K562 (cell line): ENCODE measurements around the gene MAST1. TPM values are rescaled to one million over a fixed set of nuclear protein-coding genes. Genes with fewer than 3 reads are reported as not detected.
A peak's percentile ranks its signal among the peaks of the same experiment; 100 is the strongest.

Experiments
- ARID1B ChIP-seq: fragments of 450-650 bp; IDR thresholded peaks from 2 replicates; pipeline ENCODE4 v1.6.1; 2016; ENCODE audit warnings: antibody characterized with exemption, mild to moderate bottlenecking, inconsistent platforms
- BCOR ChIP-seq: fragments of 450-650 bp; IDR thresholded peaks from 2 replicates; pipeline ENCODE4 v1.6.1; 2016
- CHCHD3 ChIP-seq: fragments of 250-450 bp; sonication (Bioruptor Pico); IDR thresholded peaks from 2 replicates; pipeline ENCODE4 v2.1.2; 2022; ENCODE audit warnings: mild to moderate bottlenecking
- ELF1 ChIP-seq: fragments of 200-800 bp; sonication (Bioruptor generic); IDR thresholded peaks from 2 replicates; pipeline ENCODE4 v1.6.1; 2016; ENCODE audit warnings: missing genetic modification characterization, missing compliant biosample characterization
- FOS ChIP-seq: IDR thresholded peaks from 3 replicates; pipeline ENCODE4 v1.6.1; 2011; ENCODE audit not compliant: insufficient read length; ENCODE audit errors: extremely low read depth
- FOXJ2 ChIP-seq: fragments of 200-800 bp; sonication (Bioruptor generic); IDR thresholded peaks from 2 replicates; pipeline ENCODE4 v1.6.1; 2016; ENCODE audit warnings: missing genetic modification characterization, missing compliant biosample characterization
- FUS ChIP-seq: fragments of 200-400 bp; formaldehyde crosslinking; optimal IDR thresholded peaks from 2 replicates; pipeline ENCODE3; 2017; ENCODE audit warnings: low read depth, low read length
- MIER1 ChIP-seq: fragments of 450-650 bp; IDR thresholded peaks from 2 replicates; pipeline ENCODE4 v1.6.1; 2016; ENCODE audit warnings: antibody characterized with exemption, mild to moderate bottlenecking, low read depth
- NFIC ChIP-seq: fragments of 450-650 bp; IDR thresholded peaks from 2 replicates; pipeline ENCODE4 v1.6.1; 2017; ENCODE audit warnings: mild to moderate bottlenecking, inconsistent platforms
- PCBP1 ChIP-seq: fragments of 200-400 bp; formaldehyde crosslinking; IDR thresholded peaks from 2 replicates; pipeline ENCODE4 v1.6.1; 2018; ENCODE audit warnings: mild to moderate bottlenecking, low read depth, low read length; ENCODE audit not compliant: poor library complexity, severe bottlenecking
- PHB ChIP-seq: fragments of 250-450 bp; sonication (Bioruptor Pico); IDR thresholded peaks from 2 replicates; pipeline ENCODE4 v1.5.0; 2021
- PTRF ChIP-seq: fragments of 450-650 bp; IDR thresholded peaks from 2 replicates; pipeline ENCODE4 v1.6.1; 2016; ENCODE audit warnings: mild to moderate bottlenecking, missing genetic modification characterization, missing compliant biosample characterization
- RUNX1 ChIP-seq: sonication (generic); IDR thresholded peaks from 2 replicates; pipeline ENCODE4 v1.6.1; 2016; ENCODE audit warnings: antibody characterized with exemption, low read depth
- SMC3 ChIP-seq: conservative IDR thresholded peaks from 2 replicates; pipeline ENCODE4 v1.6.1; 2011; ENCODE audit warnings: low read depth, low read length, improper control_type of control experiment; ENCODE audit not compliant: insufficient read depth
- ZNF174 ChIP-seq: fragments of 250-450 bp; sonication (Bioruptor Pico); IDR thresholded peaks from 2 replicates; pipeline ENCODE4 v1.4.0; 2020; ENCODE audit warnings: mild to moderate bottlenecking
- ZNF384 ChIP-seq: IDR thresholded peaks from 2 replicates; pipeline ENCODE4 v1.6.1; 2012; ENCODE audit warnings: low read depth, low read length, improper control_type of control experiment
- ZNF431 ChIP-seq: sonication (generic); formaldehyde crosslinking; IDR thresholded peaks from 2 replicates; pipeline ENCODE4 v1.8.0; 2022; ENCODE audit warnings: mild to moderate bottlenecking, missing genetic modification reagents
- ZNF436 ChIP-seq: fragments of 250-450, 450-650 bp; sonication (Bioruptor Pico); formaldehyde crosslinking; IDR thresholded peaks from 2 replicates; pipeline ENCODE4 v1.7.0; 2020; ENCODE audit warnings: mild to moderate bottlenecking
- ZNF76 ChIP-seq: fragments of 250-450 bp; sonication (Bioruptor Pico); IDR thresholded peaks from 2 replicates; pipeline ENCODE4 v1.4.0; 2020; ENCODE audit warnings: mild to moderate bottlenecking, moderate library complexity, borderline replicate concordance
- polyA plus RNA-seq, 8 experiments: library from polyadenylated mRNA; depleted of rRNA in 4 of 8; stranded (reverse) in 5 of 8; unstranded in 3 of 8; fragments of >200 nt; fragmentation: Nextera tagmentation in 2 of 8; fragmentation: Illumina TruSeq in 1 of 8; extraction: Ambion mirVana in 2 of 8; extraction: Trizol in 1 of 8; gene quantifications; 2 replicates each; pipeline versions ENCODE4 v1.2.1 to v1.2.3, GENCODE V29; 2011 to 2014; ENCODE audit warnings: inconsistent platforms in 1 of 8, missing spikeins in 1 of 8
- total RNA-seq, 7 experiments: library from RNA; depleted of rRNA in 6 of 7; stranded (reverse); fragments of >200 nt in 6 of 7; fragmentation: Illumina TruSeq in 2 of 7; extraction: Trizol in 2 of 7; gene quantifications; 2 replicates each; pipeline versions ENCODE4 v1.2.1 to v1.2.3, GENCODE V29; 2011 to 2021; ENCODE audit warnings: low replicate concordance in 1 of 7
- TF ChIP-seq, protein P1 (sequence below): fragments of 450-650 bp; formaldehyde crosslinking; IDR thresholded peaks from 2 replicates; pipeline ENCODE4 v1.4.0; 2022; ENCODE audit warnings: missing genetic modification characterization

The MAST1 gene
- total and polyA plus RNA-seq, 9 of the 15 experiments (the other 6 are each of a cell fraction or from before 2014, with no cell fraction given): 0.48 to 10.3 (median 3.9) TPM

DNA sequence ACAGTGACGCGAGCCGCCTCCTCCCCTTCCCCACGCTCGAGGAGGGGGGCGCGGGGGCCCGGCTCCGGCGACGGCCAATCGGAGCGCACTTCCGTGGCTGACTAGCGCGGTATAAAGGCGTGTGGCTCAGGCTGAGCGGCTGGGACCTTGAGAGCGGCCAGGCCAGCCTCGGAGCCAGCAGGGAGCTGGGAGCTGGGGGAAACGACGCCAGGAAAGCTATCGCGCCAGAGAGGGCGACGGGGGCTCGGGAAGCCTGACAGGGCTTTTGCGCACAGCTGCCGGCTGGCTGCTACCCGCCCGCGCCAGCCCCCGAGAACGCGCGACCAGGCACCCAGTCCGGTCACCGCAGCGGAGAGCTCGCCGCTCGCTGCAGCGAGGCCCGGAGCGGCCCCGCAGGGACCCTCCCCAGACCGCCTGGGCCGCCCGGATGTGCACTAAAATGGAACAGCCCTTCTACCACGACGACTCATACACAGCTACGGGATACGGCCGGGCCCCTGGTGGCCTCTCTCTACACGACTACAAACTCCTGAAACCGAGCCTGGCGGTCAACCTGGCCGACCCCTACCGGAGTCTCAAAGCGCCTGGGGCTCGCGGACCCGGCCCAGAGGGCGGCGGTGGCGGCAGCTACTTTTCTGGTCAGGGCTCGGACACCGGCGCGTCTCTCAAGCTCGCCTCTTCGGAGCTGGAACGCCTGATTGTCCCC is 46.8 kb upstream of the MAST1 start, which contains the start of gene JUNB (continued):
- no peak for TF ChIP-seq ZNF76
- TF ChIP-seq, protein P1, sequence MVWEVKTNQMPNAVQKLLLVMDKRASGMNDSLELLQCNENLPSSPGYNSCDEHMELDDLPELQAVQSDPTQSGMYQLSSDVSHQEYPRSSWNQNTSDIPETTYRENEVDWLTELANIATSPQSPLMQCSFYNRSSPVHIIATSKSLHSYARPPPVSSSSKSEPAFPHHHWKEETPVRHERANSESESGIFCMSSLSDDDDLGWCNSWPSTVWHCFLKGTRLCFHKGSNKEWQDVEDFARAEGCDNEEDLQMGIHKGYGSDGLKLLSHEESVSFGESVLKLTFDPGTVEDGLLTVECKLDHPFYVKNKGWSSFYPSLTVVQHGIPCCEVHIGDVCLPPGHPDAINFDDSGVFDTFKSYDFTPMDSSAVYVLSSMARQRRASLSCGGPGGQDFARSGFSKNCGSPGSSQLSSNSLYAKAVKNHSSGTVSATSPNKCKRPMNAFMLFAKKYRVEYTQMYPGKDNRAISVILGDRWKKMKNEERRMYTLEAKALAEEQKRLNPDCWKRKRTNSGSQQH (CRISPR knock-in tag): peak; percentile 94
- 0 out of 2 replicates have a peak, but pooled peaks have one; percentile 22 for TF ChIP-seq ZNF431
- TF ChIP-seq FOS: peak; percentile 9
- no peak for TF ChIP-seq FOXJ2
- peak; percentile 47 for TF ChIP-seq ARID1B
- TF ChIP-seq ZNF174 (CRISPR knock-in tag): no peak
- TF ChIP-seq ELF1: peak; percentile 96
- peak; percentile 98 for TF ChIP-seq FUS
- peak; percentile 85 for TF ChIP-seq NFIC
- peak; percentile 64; the same call in 1 of the 2 replicates for TF ChIP-seq CHCHD3 (CRISPR knock-in tag)
- TF ChIP-seq PTRF: no peak
- TF ChIP-seq PCBP1: peak; percentile 98
- TF ChIP-seq ZNF436: peak; percentile 78; the same call in 1 of the 2 replicates
- no peak for TF ChIP-seq RUNX1
- TF ChIP-seq BCOR: no peak
- TF ChIP-seq ZNF384: no peak; the same call in 1 of the 2 replicates
- no peak for TF ChIP-seq MIER1
- no peak for TF ChIP-seq SMC3
- no peak for TF ChIP-seq PHB (CRISPR knock-in tag)
